Motor neuron (in vitro differentiated cells): ENCODE measurements around the gene BLACAT1. TPM values are rescaled to one million over a fixed set of nuclear protein-coding genes. Genes with fewer than 3 reads are reported as not detected.
"Not testable (repeated sequence)": the region's sequence is repeated elsewhere in the genome, so short reads cannot be mapped to it uniquely, and the experiment has no call there.

Experiments
- ATAC-seq, 8 experiments: fragments of 200-7000 bp; cut with Tn5 transposase; replicated peaks in 6 of 8; 2 replicates each; pipeline ENCODE4 v1.8.0; 2021; ENCODE audit warnings: mild to moderate bottlenecking in 8 of 8, moderate library complexity in 8 of 8
- H3K27ac ChIP-seq, 2 donors: fragments of 250-450 bp; sonication (Bioruptor Pico); 2 replicates each; pipeline ENCODE4 v1.9.0; 2021; ENCODE audit warnings: antibody characterized with exemption in 2 of 2, mild to moderate bottlenecking in 2 of 2, moderate library complexity in 1 of 2
- H3K4me1 ChIP-seq, 2 donors: fragments of 250-450 bp; sonication (Bioruptor Pico); replicated peaks in 1 of 2; 2 replicates each; pipeline ENCODE4 v1.6.1; 2021; ENCODE audit warnings: antibody characterized with exemption in 2 of 2, mild to moderate bottlenecking in 2 of 2, moderate library complexity in 1 of 2
- H3K4me3 ChIP-seq, 5 donors: fragments of 250-450 bp; sonication (Bioruptor Pico); 2 replicates each; pipeline ENCODE4 v1.9.0; 2021; ENCODE audit warnings: antibody characterized with exemption in 5 of 5, mild to moderate bottlenecking in 5 of 5, moderate library complexity in 4 of 5
- WGBS, 10 experiments: fragments of 450-650 bp; shearing (Covaris generic); methylation state at CpG; one replicate each; pipeline ENCODE4 v1.0.0; 2022; 5-methylcytosine and 5-hydroxymethylcytosine counted together
- in situ Hi-C, 9 experiments: fragments of 400-800 bp; cut with MboI; loops; one replicate each; pipeline ENCODE4 v1.15.0; 2021; ENCODE audit warnings: low sequenced_read_pairs in 9 of 9, low pct_unique_long_range_greater_than_20kb in 2 of 9; ENCODE audit not compliant: unreplicated experiment in 9 of 9
- total RNA-seq, 8 experiments: library from RNA; unstranded; fragments of 300-600 nt; gene quantifications; 2 replicates each; pipeline versions ENCODE4 v1.2.3 to v1.2.4, GENCODE V29; 2022

Gene BLACAT1
- total RNA-seq, 8 experiments from 2014 or later: 0.10 to 5.9 (median 2.2) TPM; not detected in 1

- no peak for ATAC-seq
- Histone ChIP-seq H3K27ac (no peak overlapping the region), H3K4me1 (peaks cover 29 to 44% of the 10 kb centered on the region in 2 donors), H3K4me3 (no peak overlapping the region)
- in situ Hi-C loops: loop anchor here in 2 of 9 experiments (25.0 kb wide), 2 partner anchors 107 to 157 kb away; no protein-coding TSS in a partner anchor
- WGBS, 10 experiments: 38 to 91% (median 69%) methylated on average over 1 to 4 of the region's 4 CpGs; no CpG with 5 or more reads in 4 of the 10 experiments
Measured at GRCh38 chr1:205494115-205494514, 38.3 kb upstream of the BLACAT1 start.

- in situ Hi-C loops: loop anchor here in 2 of 9 experiments (25.0 kb wide), 2 partner anchors 106 to 156 kb away; no protein-coding TSS in a partner anchor
- ATAC-seq: peak; percentile 19 to 97 (median 50)
- no peak overlapping the region for H3K27ac ChIP-seq
- H3K4me3 ChIP-seq: no peak overlapping the region
- 12 to 69% (median 63%) methylated on average over 2 to 11 of the region's 11 CpGs; no CpG with 5 or more reads in 4 of the 10 experiments for WGBS, 10 experiments
- peaks cover 29 to 44% of the 10 kb centered on the region in 2 donors for H3K4me1 ChIP-seq
Measured at GRCh38 chr1:205493241-205494085, 37.6 kb upstream of the BLACAT1 start.

- peak in 1 of 8 experiments; percentile 20 for ATAC-seq
- Histone ChIP-seq H3K4me3 (no peak overlapping the region), H3K4me1 (peaks cover 29 to 44% of the 10 kb centered on the region in 2 donors), H3K27ac (no peak overlapping the region)
- in situ Hi-C loops: loop anchor here in 2 of 9 experiments (25.0 kb wide), 2 partner anchors 105 to 155 kb away; no protein-coding TSS in a partner anchor
- WGBS, 10 experiments: 0 to 83% (median 40%) methylated on average over 1 to 6 of the region's 7 CpGs; no CpG with 5 or more reads in 3 of the 10 experiments
Measured at GRCh38 chr1:205492774-205493173, 36.9 kb upstream of the BLACAT1 start.

- Histone ChIP-seq H3K4me3 (no peak overlapping the region), H3K4me1 (peaks cover 29 to 44% of the 10 kb centered on the region in 2 donors), H3K27ac (no peak overlapping the region)
- in situ Hi-C loops: loop anchor here in 2 of 9 experiments (25.0 kb wide), 2 partner anchors 105 to 155 kb away; no protein-coding TSS in a partner anchor
- ATAC-seq: no peak
- 72 to 81% methylated on average over 2 of the region's 2 CpGs; no CpG with 5 or more reads in 8 of the 10 experiments for WGBS, 10 experiments
Measured at GRCh38 chr1:205492201-205492667, 36.4 kb upstream of the BLACAT1 start.

- ATAC-seq: no peak
- Histone ChIP-seq H3K4me3 (no peak overlapping the region), H3K27ac (no peak overlapping the region), H3K4me1 (peaks cover 29 to 44% of the 10 kb centered on the region in 2 donors)
- in situ Hi-C loops: loop anchor here in 2 of 9 experiments (25.0 kb wide), 2 partner anchors 104 to 154 kb away; no protein-coding TSS in a partner anchor
- WGBS, 10 experiments: 20 to 86% (median 41%) methylated on average over 1 to 4 of the region's 4 CpGs; no CpG with 5 or more reads in 4 of the 10 experiments
Measured at GRCh38 chr1:205491794-205492193, 35.9 kb upstream of the BLACAT1 start.

GRCh38 chr1:205488074-205488723 lies 32.4 kb upstream of the BLACAT1 start:
- ATAC-seq: peak; percentile 33 to 85 (median 62)
- in situ Hi-C loops: loop anchor here in 4 of 9 experiments (5.0 to 25.0 kb wide), 5 partner anchors 34 to 151 kb away; no protein-coding TSS in a partner anchor
- Histone ChIP-seq H3K4me1 (peaks cover 26% of the 10 kb centered on the region in 2 donors), H3K4me3 (no peak overlapping the region), H3K27ac (no peak overlapping the region)
- 0 to 81% (median 39%) methylated on average over 3 to 9 of the region's 9 CpGs; no CpG with 5 or more reads in 2 of the 10 experiments for WGBS, 10 experiments

- no peak overlapping the region for H3K4me3 ChIP-seq
- in situ Hi-C loops: loop anchor here in 4 of 9 experiments (5.0 to 25.0 kb wide), 5 partner anchors 36 to 149 kb away; no protein-coding TSS in a partner anchor
- 37 to 100% (median 92%) methylated on average over 1 to 6 of the region's 6 CpGs for WGBS, 10 experiments
- no peak for ATAC-seq
- no peak overlapping the region for H3K27ac ChIP-seq
- H3K4me1 ChIP-seq: peaks cover 17 to 20% of the 10 kb centered on the region in 2 donors
Measured at GRCh38 chr1:205486258-205486657, 30.4 kb upstream of the BLACAT1 start.

GRCh38 chr1:205484985-205485967 lies 29.4 kb upstream of the BLACAT1 start:
- H3K4me1 ChIP-seq: peaks cover 17 to 20% of the 10 kb centered on the region in 2 donors
- 0 to 66% (median 8%) methylated on average over 1 to 5 of the region's 13 CpGs; no CpG with 5 or more reads in 5 of the 10 experiments for WGBS, 10 experiments
- in situ Hi-C loops: loop anchor here in 4 of 9 experiments (5.0 to 25.0 kb wide), 5 partner anchors 37 to 148 kb away; no protein-coding TSS in a partner anchor
- H3K4me3 ChIP-seq: no peak overlapping the region
- peak; percentile 73 to 95 (median 90) for ATAC-seq
- no peak overlapping the region for H3K27ac ChIP-seq

GRCh38 chr1:205483372-205483771 lies 27.5 kb upstream of the BLACAT1 start:
- no peak for ATAC-seq
- in situ Hi-C loops: loop anchor here in 3 of 9 experiments (10.0 to 25.0 kb wide), 3 partner anchors 89 to 146 kb away; no protein-coding TSS in a partner anchor
- Histone ChIP-seq H3K4me3 (no peak overlapping the region), H3K4me1 (peaks cover 10 to 13% of the 10 kb centered on the region in 2 donors), H3K27ac (no peak overlapping the region)
- 57 to 100% (median 73%) methylated on average over 1 to 2 of the region's 2 CpGs; no CpG with 5 or more reads in 6 of the 10 experiments for WGBS, 10 experiments

GRCh38 chr1:205482587-205482986 lies 26.7 kb upstream of the BLACAT1 start:
- in situ Hi-C loops: loop anchor here in 3 of 9 experiments (10.0 to 25.0 kb wide), 3 partner anchors 88 to 145 kb away; no protein-coding TSS in a partner anchor
- not testable (repeated sequence) for H3K27ac ChIP-seq

GRCh38 chr1:205481629-205482151 lies 25.8 kb upstream of the BLACAT1 start:
- ATAC-seq: peak in 3 of 8 experiments; percentile 23 to 73 (median 67)
- Histone ChIP-seq H3K4me3 (no peak overlapping the region), H3K27ac (no peak overlapping the region), H3K4me1 (peaks cover 10 to 13% of the 10 kb centered on the region in 2 donors)
- 26 to 87% (median 60%) methylated on average over 1 to 6 of the region's 15 CpGs; no CpG with 5 or more reads in 4 of the 10 experiments for WGBS, 10 experiments
- in situ Hi-C loops: loop anchor here in 3 of 9 experiments (10.0 to 25.0 kb wide), 3 partner anchors 87 to 144 kb away; no protein-coding TSS in a partner anchor

More at GRCh38 chr1:205482587-205482986, 26.7 kb upstream of the BLACAT1 start:
- H3K4me3 ChIP-seq, ATAC-seq: not testable (repeated sequence)
- peaks cover 10 to 13% of the 10 kb centered on the region in 2 donors for H3K4me1 ChIP-seq
- WGBS, 10 experiments: 40 to 100% (median 88%) methylated on average over 1 to 11 of the region's 11 CpGs; no CpG with 5 or more reads in 3 of the 10 experiments
